Measurements from ENCODE around the gene ZDHHC8. TPM values are rescaled to one million over a fixed set of nuclear protein-coding genes. Genes with fewer than 3 reads are reported as not detected.

Gene ZDHHC8
- total RNA-seq, 6 experiments from 2014 or later, result 11.4 to 39.0 (median 28.7) TPM

- Histone ChIP-seq H3K36me3 (no peaks in the 10 kb centered on the region), H3K27ac (peak overlapping the region in 2 of 3 donors; percentile 2 to 21), H3K27me3 (no peaks in the 10 kb centered on the region), H3K9me3 (no peaks in the 10 kb centered on the region), H3K4me3 (peak overlapping the region; percentile 53 to 96 (median 87)), H3K4me1 (peaks cover 0 to 29% (median 14%) of the 10 kb centered on the region in 4 donors)
- 0% methylated on average over 4 of the region's 72 CpGs for WGBS (ENCODE audit: insufficient coverage, low coverage, low lambda C conversion rate, missing lambda C conversion rate)
- intact Hi-C loops (cut with DNase I), result no loop called here
- DNase-seq, result peak in 2 of 3 donors; percentile 57 to 68
- TF ChIP-seq CTCF (IDR thresholded peaks at IDR 0.05) (no peak), POLR2A (IDR thresholded peaks at IDR 0.05) (no peak)
- ATAC-seq, result peak in 3 of 4 donors; percentile 6 to 14 (median 8)
These were observed 468 bp downstream of the ZDHHC8 start for GRCh38 chr22:20131859-20132685.

GRCh38 chr22:20132686-20133246 is 1.2 kb downstream of the ZDHHC8 start:
- ATAC-seq (no peak), DNase-seq (no peak)
- TF ChIP-seq CTCF (IDR thresholded peaks at IDR 0.05) (no peak), POLR2A (IDR thresholded peaks at IDR 0.05) (no peak)
- peak overlapping the region; percentile 53 to 96 (median 87) for H3K4me3 ChIP-seq
- no peak overlapping the region for H3K27ac ChIP-seq
- H3K4me1 ChIP-seq, result peaks cover 0 to 29% (median 14%) of the 10 kb centered on the region in 4 donors
- H3K36me3 ChIP-seq, result no peaks in the 10 kb centered on the region
- no peaks in the 10 kb centered on the region for H3K9me3 ChIP-seq
- intact Hi-C loops (cut with DNase I), result no loop called here
- no peaks in the 10 kb centered on the region for H3K27me3 ChIP-seq
- 80% methylated on average over 2 of the region's 16 CpGs for WGBS (ENCODE audit: insufficient coverage, low coverage, low lambda C conversion rate, missing lambda C conversion rate)

GRCh38 chr22:20133930-20134549 is 2.4 kb downstream of the ZDHHC8 start:
- DNase-seq (no peak), ATAC-seq (no peak)
- no peaks in the 10 kb centered on the region for H3K36me3 ChIP-seq
- no peak overlapping the region for H3K4me3 ChIP-seq
- H3K27ac ChIP-seq, result no peak overlapping the region
- TF ChIP-seq CTCF (IDR thresholded peaks at IDR 0.05) (no peak), POLR2A (IDR thresholded peaks at IDR 0.05) (no peak)
- no peaks in the 10 kb centered on the region for H3K27me3 ChIP-seq
- peaks cover 0 to 19% (median 9%) of the 10 kb centered on the region in 4 donors for H3K4me1 ChIP-seq
- no peaks in the 10 kb centered on the region for H3K9me3 ChIP-seq
- no CpG with 5 or more reads among the region's 12 CpGs for WGBS (ENCODE audit: insufficient coverage, low coverage, low lambda C conversion rate, missing lambda C conversion rate)
- intact Hi-C loops (cut with DNase I), result no loop called here

- intact Hi-C loops (cut with DNase I), result no loop called here
- no peaks in the 10 kb centered on the region for H3K36me3 ChIP-seq
- ATAC-seq (no peak), DNase-seq (no peak)
- TF ChIP-seq CTCF (IDR thresholded peaks at IDR 0.05) (no peak), POLR2A (IDR thresholded peaks at IDR 0.05) (no peak)
- H3K4me3 ChIP-seq, result no peak overlapping the region
- no peaks in the 10 kb centered on the region for H3K9me3 ChIP-seq
- WGBS (ENCODE audit: insufficient coverage, low coverage, low lambda C conversion rate, missing lambda C conversion rate), result no CpG with 5 or more reads among the region's 4 CpGs
- H3K27me3 ChIP-seq, result no peaks in the 10 kb centered on the region
- no peak overlapping the region for H3K27ac ChIP-seq
- H3K4me1 ChIP-seq, result peaks cover 0 to 9% (median 4%) of the 10 kb centered on the region in 4 donors
These were observed 3.7 kb downstream of the ZDHHC8 start for GRCh38 chr22:20135265-20135664.

Measured in right lobe of liver (tissue), 6 donors.